Measurements from ENCODE around the gene ERCC6. TPM values are rescaled to one million over a fixed set of nuclear protein-coding genes. Genes with fewer than 3 reads are reported as not detected.

The ERCC6 gene
- total and polyA plus RNA-seq, 7 donors: 2.7 to 19.3 (median 11.5) TPM

- no peak overlapping the region for H3K4me3 ChIP-seq
- no peak overlapping the region for H3K27ac ChIP-seq
- DNase-seq (no peak), ATAC-seq (no peak)
- no peaks in the 10 kb centered on the region for H3K27me3 ChIP-seq (ENCODE audit: insufficient read depth in 3 of 3, low read length in 2 of 3)
- H3K36me3 ChIP-seq (ENCODE audit: insufficient read depth in 1 of 2, low read depth in 1 of 2): no peaks in the 10 kb centered on the region
- no peaks in the 10 kb centered on the region for H3K9me3 ChIP-seq
- H3K4me1 ChIP-seq: no peaks in the 10 kb centered on the region
- intact Hi-C loops (cut with DNase I): no loop called here
- WGBS, 3 donors: 82 to 92% (median 85%) methylated on average over 3 of the region's 3 CpGs
- no peak for TF ChIP-seq CTCF (IDR thresholded peaks at IDR 0.05)
These were observed 39.5 kb upstream of the ERCC6 start for GRCh38 chr10:49578392-49578791.

GRCh38 chr10:49577182-49577925, 38.4 kb upstream of the ERCC6 start:
- intact Hi-C loops (cut with DNase I): no loop called here
- ATAC-seq: no peak
- 61 to 74% (median 66%) methylated on average over 2 of the region's 2 CpGs for WGBS, 3 donors

GRCh38 chr10:49575489-49576072, 36.7 kb upstream of the ERCC6 start:
- Histone ChIP-seq H3K27ac (no peak overlapping the region), H3K4me3 (no peak overlapping the region), H3K36me3 (ENCODE audit: insufficient read depth in 1 of 2, low read depth in 1 of 2) (no peaks in the 10 kb centered on the region), H3K4me1 (no peaks in the 10 kb centered on the region), H3K27me3 (ENCODE audit: insufficient read depth in 3 of 3, low read length in 2 of 3) (no peaks in the 10 kb centered on the region), H3K9me3 (no peaks in the 10 kb centered on the region)
- 80 to 83% (median 82%) methylated on average over 11 of the region's 11 CpGs for WGBS, 3 donors
- intact Hi-C loops (cut with DNase I): no loop called here
- no peak for DNase-seq
- TF ChIP-seq CTCF (IDR thresholded peaks at IDR 0.05): no peak
- ATAC-seq: no peak

More at GRCh38 chr10:49577182-49577925, 38.4 kb upstream of the ERCC6 start:
- no peak for TF ChIP-seq CTCF (IDR thresholded peaks at IDR 0.05)
- Histone ChIP-seq H3K4me3 (no peak overlapping the region), H3K4me1 (no peaks in the 10 kb centered on the region), H3K36me3 (ENCODE audit: insufficient read depth in 1 of 2, low read depth in 1 of 2) (no peaks in the 10 kb centered on the region), H3K27ac (no peak overlapping the region), H3K27me3 (ENCODE audit: insufficient read depth in 3 of 3, low read length in 2 of 3) (no peaks in the 10 kb centered on the region), H3K9me3 (no peaks in the 10 kb centered on the region)
- no peak for DNase-seq

- Histone ChIP-seq H3K9me3 (no peaks in the 10 kb centered on the region), H3K4me3 (no peak overlapping the region), H3K36me3 (ENCODE audit: insufficient read depth in 1 of 2, low read depth in 1 of 2) (no peaks in the 10 kb centered on the region), H3K4me1 (no peaks in the 10 kb centered on the region), H3K27ac (no peak overlapping the region), H3K27me3 (ENCODE audit: insufficient read depth in 3 of 3, low read length in 2 of 3) (no peaks in the 10 kb centered on the region)
- no peak for DNase-seq
- ATAC-seq: no peak
- 41 to 48% (median 44%) methylated on average over 9 of the region's 9 CpGs for WGBS, 3 donors
- TF ChIP-seq CTCF (IDR thresholded peaks at IDR 0.05): no peak
- intact Hi-C loops (cut with DNase I): no loop called here
These were observed 33.7 kb upstream of the ERCC6 start for GRCh38 chr10:49572594-49573114.

Measured in psoas muscle (tissue), 8 donors.